Measurements from ENCODE around the gene FBLN1.

FBLN1 gene

GRCh38 chr22:45631140-45631840, 128.6 kb downstream of the FBLN1 start:
- Mint-ChIP-seq H3K27me3 (ENCODE audit: low read depth, poor library complexity) (peaks cover 67% of the 10 kb centered on the region), H3K27ac (no peak overlapping the region), H3K4me3 (no peak overlapping the region), H3K4me1 (peaks cover 52% of the 10 kb centered on the region), H3K9me3 (no peaks in the 10 kb centered on the region), H3K36me3 (ENCODE audit: low read depth) (no peaks in the 10 kb centered on the region)
- no peak for DNase-seq
- no peak for TF ChIP-seq CTCF (IDR thresholded peaks at IDR 0.05)

- H3K9me3 Mint-ChIP-seq: no peaks in the 10 kb centered on the region
- peaks cover 71% of the 10 kb centered on the region for H3K27me3 Mint-ChIP-seq (ENCODE audit: low read depth, poor library complexity)
- H3K4me1 Mint-ChIP-seq: peaks cover 55% of the 10 kb centered on the region
- DNase-seq: no peak
- H3K27ac Mint-ChIP-seq: no peak overlapping the region
- H3K4me3 Mint-ChIP-seq: no peak overlapping the region
- TF ChIP-seq CTCF (IDR thresholded peaks at IDR 0.05): no peak
- H3K36me3 Mint-ChIP-seq (ENCODE audit: low read depth): no peaks in the 10 kb centered on the region
Measured at GRCh38 chr22:45631841-45632238, 129.2 kb downstream of the FBLN1 start.

GRCh38 chr22:45632791-45633515, 130.3 kb downstream of the FBLN1 start:
- DNase-seq: peak; percentile 23
- Mint-ChIP-seq H3K27ac (no peak overlapping the region), H3K36me3 (ENCODE audit: low read depth) (no peaks in the 10 kb centered on the region), H3K27me3 (ENCODE audit: low read depth, poor library complexity) (peaks cover 74% of the 10 kb centered on the region), H3K4me3 (no peak overlapping the region), H3K9me3 (no peaks in the 10 kb centered on the region), H3K4me1 (peaks cover 53% of the 10 kb centered on the region)
- TF ChIP-seq CTCF (IDR thresholded peaks at IDR 0.05): no peak

GRCh38 chr22:45636683-45637082, 134.0 kb downstream of the FBLN1 start:
- Mint-ChIP-seq H3K36me3 (ENCODE audit: low read depth) (no peaks in the 10 kb centered on the region), H3K4me3 (no peak overlapping the region), H3K27me3 (ENCODE audit: low read depth, poor library complexity) (peaks cover 66% of the 10 kb centered on the region), H3K27ac (no peak overlapping the region), H3K9me3 (no peaks in the 10 kb centered on the region), H3K4me1 (peaks cover 38% of the 10 kb centered on the region)
- DNase-seq: no peak
- TF ChIP-seq CTCF (IDR thresholded peaks at IDR 0.05): no peak

- no peak for TF ChIP-seq CTCF (IDR thresholded peaks at IDR 0.05)
- no peaks in the 10 kb centered on the region for H3K36me3 Mint-ChIP-seq (ENCODE audit: low read depth)
- no peak overlapping the region for H3K27ac Mint-ChIP-seq
- DNase-seq: no peak
- H3K9me3 Mint-ChIP-seq: no peaks in the 10 kb centered on the region
- H3K4me3 Mint-ChIP-seq: no peak overlapping the region
- H3K4me1 Mint-ChIP-seq: peaks cover 26% of the 10 kb centered on the region
- H3K27me3 Mint-ChIP-seq (ENCODE audit: low read depth, poor library complexity): peaks cover 66% of the 10 kb centered on the region
Measured at GRCh38 chr22:45638197-45638596, 135.5 kb downstream of the FBLN1 start.
